A549 (cell line): ENCODE measurements around the gene MRLN.

Experiments used
- CTCF ChIP-seq: fragments of >200 bp; sonication (Bioruptor Twin); formaldehyde crosslinking; IDR thresholded peaks from 3 replicates; pipeline ENCODE4 v1.5.1; 2016
- POLR2A ChIP-seq: IDR thresholded peaks from 2 replicates; pipeline ENCODE4 v1.6.1; 2012; ENCODE audit warnings: mild to moderate bottlenecking, low read length
- POLR2AphosphoS2 ChIP-seq: conservative IDR thresholded peaks from 2 replicates; pipeline ENCODE4 v1.6.1; 2012; ENCODE audit warnings: low read length, improper control_type of control experiment, inconsistent platforms
- RAD21 ChIP-seq, 2 experiments: fragments of >200 bp in 1 of 2; sonication (Bioruptor Twin) in 1 of 2; formaldehyde crosslinking in 1 of 2; IDR thresholded peaks in 1 of 2; conservative IDR thresholded peaks in 1 of 2; 2 replicates in 1 of 2; 3 replicates in 1 of 2; pipeline ENCODE4 v1.6.1; 2012 to 2018; ENCODE audit warnings: inconsistent platforms in 1 of 2

- TF ChIP-seq CTCF (no peak), POLR2AphosphoS2 (no peak), POLR2A (no peak), RAD21 (conservative IDR thresholded peaks at IDR 0.05 in 1 of 2, IDR thresholded peaks at IDR 0.05 in 1 of 2) (no peak)
Observed at GRCh38 chr10:59752278-59752940, 846 bp downstream of the MRLN start.
